Mesendoderm (in vitro differentiated cells): ENCODE data around the gene ZBED4.
"Not testable (repeated sequence)": the region's sequence is repeated elsewhere in the genome, so short reads cannot be mapped to it uniquely, and the experiment has no call there.

ENCODE experiments used
- DNase-seq: peaks from one replicate; pipeline ENCODE4 v3.0.0; 2013
- H2AK5ac ChIP-seq: 2 replicates; pipeline ENCODE4 v1.6.1; 2013; ENCODE audit warnings: low read length, inconsistent platforms
- H2BK120ac ChIP-seq: 2 replicates; pipeline ENCODE4 v1.6.1; 2013; ENCODE audit warnings: low read depth, mild to moderate bottlenecking, low read length, moderate library complexity, mixed read lengths
- H2BK15ac ChIP-seq: replicated peaks from 2 replicates; pipeline ENCODE4 v1.6.1; 2013; ENCODE audit warnings: low read depth, mild to moderate bottlenecking, moderate library complexity
- H2BK5ac ChIP-seq: 2 replicates; pipeline ENCODE4 v1.6.1; 2013; ENCODE audit warnings: low read length, inconsistent platforms
- H3K18ac ChIP-seq: 2 replicates; pipeline ENCODE4 v1.6.1; 2013; ENCODE audit warnings: mild to moderate bottlenecking, low read length, mixed read lengths
- H3K23ac ChIP-seq: one replicate; pipeline ENCODE4 v1.6.1; 2013; ENCODE audit warnings: low read length
- H3K27ac ChIP-seq: 2 replicates; pipeline ENCODE4 v1.5.1; 2013; ENCODE audit warnings: low read depth, mild to moderate bottlenecking, inconsistent platforms, low read length, moderate library complexity
- H3K27me3 ChIP-seq: 2 replicates; pipeline ENCODE4 v1.6.1; 2013; ENCODE audit warnings: low read length, control low read depth, mild to moderate bottlenecking, inconsistent platforms; ENCODE audit not compliant: insufficient read depth, poor library complexity
- H3K36me3 ChIP-seq: 2 replicates; pipeline ENCODE4 v1.6.1; 2013; ENCODE audit warnings: low read length, inconsistent platforms; ENCODE audit not compliant: control insufficient read depth, insufficient read depth
- H3K4ac ChIP-seq: one replicate; pipeline ENCODE4 v1.6.1; 2013; ENCODE audit warnings: low read depth, mild to moderate bottlenecking, low read length, moderate library complexity
- H3K4me1 ChIP-seq: 2 replicates; pipeline ENCODE4 v1.6.1; 2013; ENCODE audit warnings: low read depth, low read length, inconsistent platforms; ENCODE audit not compliant: control insufficient read depth
- H3K4me2 ChIP-seq: 2 replicates; pipeline ENCODE4 v1.6.1; 2013; ENCODE audit warnings: low read length
- H3K4me3 ChIP-seq: 2 replicates; pipeline ENCODE4 v1.5.1; 2013; ENCODE audit warnings: mild to moderate bottlenecking, low read length
- H3K56ac ChIP-seq: one replicate; pipeline ENCODE4 v1.6.1; 2013; ENCODE audit warnings: low read length
- H3K79me1 ChIP-seq: 2 replicates; pipeline ENCODE4 v1.6.1; 2013; ENCODE audit warnings: low read length, inconsistent platforms
- H3K79me2 ChIP-seq: 2 replicates; pipeline ENCODE4 v1.6.1; 2013; ENCODE audit warnings: mild to moderate bottlenecking, low read length; ENCODE audit not compliant: control insufficient read depth, insufficient read depth
- H3K9ac ChIP-seq: 2 replicates; pipeline ENCODE4 v1.6.1; 2013; ENCODE audit warnings: low read length, inconsistent platforms
- H4K5ac ChIP-seq: one replicate; pipeline ENCODE4 v1.6.1; 2013; ENCODE audit warnings: low read length
- H4K8ac ChIP-seq: one replicate; pipeline ENCODE4 v1.6.1; 2013; ENCODE audit warnings: low read depth, mild to moderate bottlenecking, control low read depth, low read length, moderate library complexity
- WGBS: extraction: QIAGEN DNeasy Blood & Tissue Kit; methylation state at CpG from one replicate; pipeline ENCODE4 v1.1.7; 2013; ENCODE audit warnings: low lambda C conversion rate, missing lambda C conversion rate; ENCODE audit not compliant: insufficient coverage; ENCODE audit errors: extremely low coverage; 5-methylcytosine and 5-hydroxymethylcytosine counted together

The ZBED4 gene

DNA sequence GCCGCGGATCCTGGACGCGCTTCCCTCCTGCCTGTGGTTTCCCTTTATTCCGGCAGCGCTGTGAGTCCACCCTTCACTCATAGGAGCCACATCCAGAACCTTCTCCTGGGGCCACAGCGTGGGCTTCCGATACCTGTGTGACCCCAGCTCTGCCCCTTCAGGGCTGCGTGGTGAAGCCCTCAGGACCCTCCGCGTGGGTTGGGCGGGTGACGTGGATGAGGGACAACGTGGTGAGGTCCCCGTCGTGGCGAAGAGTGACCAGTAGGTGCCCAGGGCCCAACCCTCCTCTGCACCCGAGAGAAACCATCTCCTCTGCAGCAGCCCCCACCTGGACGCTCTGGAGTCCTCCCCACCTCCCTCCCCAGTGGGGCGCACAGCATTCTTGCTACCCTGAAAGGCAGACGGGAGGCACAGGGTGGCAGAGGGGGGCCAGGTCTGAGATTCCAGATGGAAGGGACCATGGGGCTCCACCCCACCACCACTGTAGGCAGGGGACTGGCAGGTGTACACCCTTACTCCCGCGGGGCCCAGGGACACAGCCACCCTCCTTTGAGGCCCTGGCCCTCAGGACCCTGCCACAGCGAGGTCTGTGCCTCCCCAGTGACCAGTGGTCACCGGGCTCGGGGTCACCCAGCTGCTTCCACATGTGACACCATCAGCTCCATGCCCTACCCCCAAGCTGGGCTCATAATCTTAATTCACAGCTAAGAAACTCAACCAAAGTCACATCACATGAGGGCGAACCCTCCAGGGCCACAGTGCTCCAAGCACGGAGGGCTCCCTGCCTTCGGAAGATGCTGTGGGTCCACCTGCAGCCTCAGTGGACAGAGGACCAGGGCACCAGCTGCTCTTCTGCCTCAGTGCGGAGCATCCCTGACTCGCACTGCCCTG is 3.4 kb upstream of the ZBED4 start:
- Histone ChIP-seq H3K4me1 (peaks cover 4% of the 10 kb centered on the region), H2BK15ac (no peak overlapping the region), H2BK5ac (no peak overlapping the region), H3K79me2 (peaks cover 11% of the 10 kb centered on the region), H3K36me3 (no peaks in the 10 kb centered on the region), H3K9ac (no peak overlapping the region), H3K23ac (no peak overlapping the region), H3K27ac (no peak overlapping the region), H3K79me1 (peaks cover 9% of the 10 kb centered on the region), H2BK120ac (no peak overlapping the region), H3K4me3 (no peak overlapping the region), H3K4ac (no peak overlapping the region), H4K8ac (no peak overlapping the region), H2AK5ac (no peak overlapping the region), H3K18ac (no peak overlapping the region), H3K56ac (no peak overlapping the region), H3K4me2 (no peak overlapping the region), H4K5ac (no peak overlapping the region), H3K27me3 (peaks cover 49% of the 10 kb centered on the region)
- no CpG with 5 or more reads among the region's 31 CpGs for WGBS
- no peak for DNase-seq

DNA sequence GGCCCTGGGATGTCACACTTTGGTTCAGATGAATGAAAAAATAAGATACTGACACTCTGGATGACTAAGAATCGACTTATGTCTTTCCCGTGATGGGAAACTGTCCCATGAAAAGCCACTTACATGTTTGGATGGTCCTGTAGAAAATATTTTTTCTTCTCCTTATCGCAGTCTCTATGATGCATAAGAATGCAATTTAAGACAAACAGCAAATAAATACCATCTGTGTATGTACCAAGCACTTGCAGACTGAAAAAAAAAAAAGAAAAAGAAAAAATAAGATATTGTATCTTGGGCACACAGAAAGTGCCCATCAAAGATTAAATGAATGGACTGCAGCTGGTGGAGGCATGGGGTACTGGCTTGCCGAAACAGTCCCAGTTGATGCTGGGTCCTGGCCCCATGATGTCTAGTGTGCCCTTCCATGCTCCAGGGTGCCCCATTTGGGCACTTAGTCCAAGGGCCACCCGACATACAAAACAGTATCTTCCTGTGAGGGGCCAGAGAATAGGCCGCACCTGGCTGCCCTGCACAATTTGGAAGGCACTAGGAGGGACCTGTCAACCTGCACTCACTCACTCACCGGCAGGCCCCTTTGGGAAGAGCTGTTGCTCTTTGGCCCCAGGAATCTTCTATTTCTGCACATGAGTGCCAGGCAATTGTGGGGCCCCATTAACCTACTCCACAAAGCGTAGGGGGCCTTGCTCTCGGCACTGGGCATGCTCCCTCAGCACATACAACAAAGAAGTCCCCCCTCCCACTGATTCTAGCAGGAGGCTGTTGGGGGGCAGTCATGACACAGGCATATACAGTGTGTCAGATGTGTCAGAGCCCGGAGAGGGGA is 2.5 kb upstream of the ZBED4 start:
- no peak overlapping the region for H3K27ac ChIP-seq
- peaks cover 20% of the 10 kb centered on the region for H3K79me2 ChIP-seq
- H3K56ac ChIP-seq = no peak overlapping the region
- no peak overlapping the region for H3K4me3 ChIP-seq
- no peak overlapping the region for H3K4ac ChIP-seq
- no peak overlapping the region for H2BK5ac ChIP-seq
- DNase-seq = no peak
- peaks cover 10% of the 10 kb centered on the region for H3K4me1 ChIP-seq
- H3K9ac ChIP-seq = no peak overlapping the region
- H3K18ac ChIP-seq = no peak overlapping the region
- H3K79me1 ChIP-seq = peaks cover 17% of the 10 kb centered on the region
- no peak overlapping the region for H4K5ac ChIP-seq
- H2BK120ac ChIP-seq = no peak overlapping the region
- H3K23ac ChIP-seq = no peak overlapping the region
- H3K4me2 ChIP-seq = no peak overlapping the region
- WGBS = no CpG with 5 or more reads among the region's 10 CpGs
- no peak overlapping the region for H4K8ac ChIP-seq
- no peaks in the 10 kb centered on the region for H3K36me3 ChIP-seq
- no peak overlapping the region for H2BK15ac ChIP-seq
- H3K27me3 ChIP-seq = peaks cover 46% of the 10 kb centered on the region
- H2AK5ac ChIP-seq = no peak overlapping the region

GRCh38 chr22:49852568-49852897 is 1.1 kb upstream of the ZBED4 start:
- not testable (repeated sequence) for H2BK120ac ChIP-seq, H3K27ac ChIP-seq
- peaks cover 44% of the 10 kb centered on the region for H3K27me3 ChIP-seq

GRCh38 chr22:49853981-49854831 is 562 bp downstream of the ZBED4 start:
- H2AK5ac ChIP-seq = no peak overlapping the region
- H4K8ac ChIP-seq = no peak overlapping the region
- H3K79me2 ChIP-seq = peaks cover 42% of the 10 kb centered on the region
- no peak overlapping the region for H3K4ac ChIP-seq
- WGBS = no CpG with 5 or more reads among the region's 101 CpGs
- no peak overlapping the region for H2BK5ac ChIP-seq
- H3K56ac ChIP-seq = peak overlapping the region; percentile 90
- peak overlapping the region; percentile 66 for H3K23ac ChIP-seq
- no peak overlapping the region for H4K5ac ChIP-seq
- peaks cover 30% of the 10 kb centered on the region for H3K79me1 ChIP-seq
- H3K4me1 ChIP-seq = peaks cover 10% of the 10 kb centered on the region
- H3K9ac ChIP-seq = peak overlapping the region; percentile 90
- H3K4me3 ChIP-seq = peak overlapping the region; percentile 86
- H3K27ac ChIP-seq = peak overlapping the region; percentile 13
- H3K18ac ChIP-seq = peak overlapping the region; percentile 78
- H2BK15ac ChIP-seq = no peak overlapping the region
- H3K36me3 ChIP-seq = no peaks in the 10 kb centered on the region
- peaks cover 27% of the 10 kb centered on the region for H3K27me3 ChIP-seq
- no peak overlapping the region for H2BK120ac ChIP-seq
- H3K4me2 ChIP-seq = peak overlapping the region; percentile 93
- peak; percentile 52 for DNase-seq

More at GRCh38 chr22:49852568-49852897, 1.1 kb upstream of the ZBED4 start:
- H3K4me2 ChIP-seq = peak overlapping the region; percentile 83
- WGBS = no CpG with 5 or more reads among the region's 13 CpGs
- not testable (repeated sequence) for H3K4me3 ChIP-seq, H3K4me1 ChIP-seq, H4K8ac ChIP-seq, H2AK5ac ChIP-seq, H3K4ac ChIP-seq, H2BK5ac ChIP-seq, DNase-seq, H2BK15ac ChIP-seq, H3K9ac ChIP-seq, H3K23ac ChIP-seq, H3K18ac ChIP-seq, H4K5ac ChIP-seq, H3K36me3 ChIP-seq
- peaks cover 22% of the 10 kb centered on the region for H3K79me1 ChIP-seq
- H3K79me2 ChIP-seq = peaks cover 31% of the 10 kb centered on the region
- H3K56ac ChIP-seq = peak overlapping the region; percentile 95

DNA sequence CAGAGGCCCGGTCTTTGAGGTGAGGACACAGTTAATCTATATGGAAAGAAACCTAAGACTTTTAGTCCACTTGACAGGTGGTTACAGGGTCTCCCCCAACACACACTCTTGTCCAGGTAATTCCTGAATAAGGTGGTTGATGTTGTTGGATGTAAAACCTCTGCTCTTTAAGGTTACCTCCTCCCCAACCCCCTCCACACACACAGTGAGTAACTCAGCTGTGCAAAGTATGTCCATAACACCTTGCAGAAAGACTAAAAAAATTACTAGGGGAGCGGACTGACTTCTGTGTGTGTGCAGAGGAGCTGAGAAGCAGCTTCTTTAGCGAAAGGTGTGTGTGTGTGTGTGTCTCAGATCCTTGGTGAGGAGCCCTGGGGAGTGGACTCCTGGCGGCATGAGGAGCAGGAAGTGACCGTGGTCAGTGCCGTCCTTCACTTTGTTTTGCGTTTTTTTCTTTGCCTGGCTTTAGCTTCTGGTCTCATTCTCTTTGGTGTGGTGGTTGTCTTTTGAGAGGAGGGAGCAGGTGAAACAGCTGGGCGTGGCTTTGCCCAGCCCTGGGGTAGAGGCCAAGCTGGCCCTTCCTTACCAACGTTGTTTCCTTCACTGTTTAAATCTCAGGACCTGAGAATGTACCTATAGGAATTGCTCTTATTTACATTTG is 1.7 kb downstream of the ZBED4 start:
- H3K27me3 ChIP-seq = peaks cover 15% of the 10 kb centered on the region
- H3K36me3 ChIP-seq = no peaks in the 10 kb centered on the region
- no peak overlapping the region for H3K4me3 ChIP-seq
- H2BK120ac ChIP-seq = no peak overlapping the region
- H3K79me1 ChIP-seq = peaks cover 32% of the 10 kb centered on the region
- peaks cover 10% of the 10 kb centered on the region for H3K4me1 ChIP-seq
- H3K4ac ChIP-seq = no peak overlapping the region
- H3K56ac ChIP-seq = peak overlapping the region; percentile 57
- WGBS = no CpG with 5 or more reads among the region's 9 CpGs
- H2BK5ac ChIP-seq = no peak overlapping the region
- H3K23ac ChIP-seq = no peak overlapping the region
- peak overlapping the region; percentile 93 for H3K4me2 ChIP-seq
- no peak overlapping the region for H2AK5ac ChIP-seq
- H3K27ac ChIP-seq = no peak overlapping the region
- peaks cover 45% of the 10 kb centered on the region for H3K79me2 ChIP-seq
- no peak overlapping the region for H4K5ac ChIP-seq
- no peak overlapping the region for H2BK15ac ChIP-seq
- H4K8ac ChIP-seq = no peak overlapping the region
- no peak overlapping the region for H3K18ac ChIP-seq
- no peak for DNase-seq
- H3K9ac ChIP-seq = peak overlapping the region; percentile 90
